H1 (cell line): Measurements from ENCODE around the gene TCEAL1. TPM values are rescaled to one million over a fixed set of nuclear protein-coding genes. Genes with fewer than 3 reads are reported as not detected.
A peak's percentile ranks its signal among the peaks of the same experiment; 100 is the strongest.

ENCODE experiments used
- CTCF ChIA-PET: fragments of 300-600 bp; sonication (Branson Sonifier 250); formaldehyde crosslinking; loops from one replicate; lab custom pipeline; 2021; ENCODE audit not compliant: partially characterized antibody; lab: Charles Lee
- POLR2A ChIA-PET: fragments of 300-600 bp; sonication (Branson Sonifier 250); formaldehyde crosslinking; loops from one replicate; lab custom pipeline; 2021; ENCODE audit warnings: inconsistent platforms; ENCODE audit not compliant: partially characterized antibody; lab: Charles Lee
- DNase-seq, 2 experiments: peaks; one replicate each; pipeline versions ENCODE4 v3.0.0 to v3.0.0-alpha.2; 2010 to 2022; ENCODE audit warnings: low spot score in 2 of 2, low read depth in 1 of 2, mixed read lengths in 1 of 2
- FAIRE-seq: peaks from 2 replicates; lab custom pipeline; 2011; peaks lifted over from hg19 to GRCh38; lab: Jason Lieb, UNC
- H2AFZ ChIP-seq: 2 replicates; pipeline ENCODE4 v1.8.1; 2012; ENCODE audit warnings: low read length, inconsistent platforms
- H2AK5ac ChIP-seq: 2 replicates; pipeline ENCODE4 v1.6.1; 2013; ENCODE audit warnings: low read depth, low read length
- H2BK120ac ChIP-seq: replicated peaks from 2 replicates; pipeline ENCODE3; 2013; ENCODE audit warnings: low read depth, low read length, inconsistent platforms
- H2BK12ac ChIP-seq: 2 replicates; pipeline ENCODE4 v1.6.1; 2013; ENCODE audit warnings: low read depth, low read length
- H2BK15ac ChIP-seq: 2 replicates; pipeline ENCODE4 v1.6.1; 2013; ENCODE audit warnings: low read length
- H2BK20ac ChIP-seq: 2 replicates; pipeline ENCODE4 v1.6.1; 2013; ENCODE audit warnings: low read length
- H2BK5ac ChIP-seq: 2 replicates; pipeline ENCODE4 v1.6.1; 2013; ENCODE audit warnings: low read depth, low read length
- H3K14ac ChIP-seq: 2 replicates; pipeline ENCODE4 v1.6.1; 2013; ENCODE audit warnings: inconsistent platforms; ENCODE audit not compliant: insufficient read length
- H3K18ac ChIP-seq: 2 replicates; pipeline ENCODE4 v1.6.1; 2013; ENCODE audit warnings: low read length; ENCODE audit errors: extremely low read depth
- H3K23ac ChIP-seq: 2 replicates; pipeline ENCODE4 v1.6.1; 2013; ENCODE audit warnings: inconsistent platforms; ENCODE audit not compliant: insufficient read length
- H3K23me2 ChIP-seq: 2 replicates; pipeline ENCODE4 v1.6.1; 2013; ENCODE audit warnings: low read depth, low read length
- H3K27ac ChIP-seq: 2 replicates; pipeline ENCODE4 v1.6.1; 2011; ENCODE audit warnings: low read depth, low read length, inconsistent platforms
- H3K27me3 ChIP-seq, 4 experiments: replicated peaks in 1 of 4; 1 replicate in 1 of 4; 2 replicates in 3 of 4; pipeline versions ENCODE4 v1.6.1 to v1.8.1; 2011 to 2013; ENCODE audit warnings: low read length in 3 of 4, mild to moderate bottlenecking in 3 of 4, inconsistent platforms in 2 of 4, mixed read lengths in 2 of 4, moderate library complexity in 1 of 4; ENCODE audit not compliant: control insufficient read depth in 3 of 4, insufficient read depth in 3 of 4; ENCODE audit errors: extremely low read depth in 1 of 4
- H3K36me3 ChIP-seq, 4 experiments: 2 replicates each; pipeline versions ENCODE4 v1.6.1 to v1.8.1; 2011 to 2013; ENCODE audit warnings: mild to moderate bottlenecking in 4 of 4, low read length in 3 of 4, moderate library complexity in 2 of 4, control low read depth in 1 of 4, inconsistent platforms in 1 of 4; ENCODE audit not compliant: insufficient read depth in 4 of 4, control insufficient read depth in 2 of 4
- H3K4ac ChIP-seq: replicated peaks from 2 replicates; pipeline ENCODE3; 2013; ENCODE audit warnings: low read length, low read depth, mixed read lengths, inconsistent platforms; ENCODE audit not compliant: insufficient read length
- H3K4me1 ChIP-seq, 4 experiments: replicated peaks in 1 of 4; 1 replicate in 1 of 4; 2 replicates in 3 of 4; pipeline versions ENCODE4 v1.6.1 to v1.8.1; 2011 to 2013; ENCODE audit warnings: low read length in 3 of 4, inconsistent platforms in 2 of 4, mixed read lengths in 1 of 4; ENCODE audit not compliant: insufficient read depth in 4 of 4, control insufficient read depth in 3 of 4
- H3K4me2 ChIP-seq, 2 experiments: 2 replicates each; pipeline versions ENCODE4 v1.6.1 to v1.8.1; 2011 to 2013; ENCODE audit warnings: low read depth in 2 of 2, low read length in 2 of 2, control low read depth in 1 of 2, inconsistent platforms in 1 of 2, mild to moderate bottlenecking in 1 of 2; ENCODE audit not compliant: insufficient read depth in 1 of 2
- H3K4me3 ChIP-seq, 4 experiments: fragments of 200-600, 300-600 bp in 1 of 4; sonication (generic), shearing (Covaris generic), sonication (Bioruptor Twin) in 1 of 4; 2 replicates each; pipeline versions ENCODE4 v1.5.1 to v1.8.1; 2011 to 2016; ENCODE audit warnings: low read length in 4 of 4, low read depth in 3 of 4, control low read depth in 2 of 4, inconsistent platforms in 2 of 4, mild to moderate bottlenecking in 2 of 4, mixed read lengths in 1 of 4, moderate library complexity in 1 of 4; ENCODE audit not compliant: insufficient read depth in 2 of 4; ENCODE audit errors: extremely low read depth in 1 of 4
- H3K56ac ChIP-seq: replicated peaks from 2 replicates; pipeline ENCODE3; 2013; ENCODE audit warnings: low read depth, mild to moderate bottlenecking, mixed read lengths, low read length, inconsistent platforms; ENCODE audit not compliant: insufficient read length
- H3K79me1 ChIP-seq: 2 replicates; pipeline ENCODE4 v1.6.1; 2013; ENCODE audit warnings: low read depth, low read length, control low read depth
- H3K79me2 ChIP-seq, 2 experiments: 2 replicates each; pipeline versions ENCODE4 v1.6.1 to v1.8.1; 2012 to 2013; ENCODE audit warnings: low read length in 2 of 2, mild to moderate bottlenecking in 2 of 2, inconsistent platforms in 1 of 2; ENCODE audit not compliant: insufficient read depth in 2 of 2, control insufficient read depth in 1 of 2
- H3K9ac ChIP-seq, 4 experiments: replicated peaks in 1 of 4; 1 replicate in 1 of 4; 2 replicates in 3 of 4; pipeline versions ENCODE4 v1.6.1 to v1.8.1; 2011 to 2013; ENCODE audit warnings: low read depth in 3 of 4, low read length in 3 of 4, control low read depth in 2 of 4, mild to moderate bottlenecking in 2 of 4, moderate library complexity in 2 of 4, inconsistent platforms in 1 of 4; ENCODE audit errors: extremely low read depth in 1 of 4
- H3K9me3 ChIP-seq, 2 experiments: 2 replicates each; pipeline versions ENCODE4 v1.6.1 to v1.8.1; 2012 to 2013; ENCODE audit warnings: mild to moderate bottlenecking in 2 of 2, moderate library complexity in 2 of 2, control low read depth in 1 of 2, inconsistent platforms in 1 of 2, low read depth in 1 of 2, low read length in 1 of 2, mixed read lengths in 1 of 2; ENCODE audit not compliant: insufficient read depth in 2 of 2
- H4K20me1 ChIP-seq, 2 experiments: replicated peaks in 1 of 2; 2 replicates each; pipeline versions ENCODE3 to v1.8.1; 2011 to 2013; ENCODE audit warnings: inconsistent platforms in 2 of 2, low read length in 2 of 2, mild to moderate bottlenecking in 1 of 2; ENCODE audit not compliant: insufficient read depth in 2 of 2, control insufficient read depth in 1 of 2
- H4K5ac ChIP-seq: 2 replicates; pipeline ENCODE4 v1.6.1; 2013; ENCODE audit warnings: low read length, low read depth, mixed read lengths, inconsistent platforms; ENCODE audit not compliant: insufficient read length
- H4K8ac ChIP-seq: 2 replicates; pipeline ENCODE4 v1.8.0; 2013; ENCODE audit warnings: mild to moderate bottlenecking, moderate library complexity, low read length, inconsistent platforms; ENCODE audit not compliant: insufficient read depth; ENCODE audit errors: extremely low read depth
- H4K91ac ChIP-seq: replicated peaks from 2 replicates; pipeline ENCODE3; 2013; ENCODE audit warnings: low read length, mixed read lengths, inconsistent platforms; ENCODE audit not compliant: insufficient read length
- KDM1A ChIP-seq: fragments of 200-600, 300-600 bp; sonication (generic); IDR thresholded peaks from 2 replicates; pipeline ENCODE4 v1.7.1; 2016; ENCODE audit warnings: mild to moderate bottlenecking, low read length, borderline replicate concordance
- POLR2A ChIP-seq, 2 experiments: IDR thresholded peaks; 1 replicate in 1 of 2; 2 replicates in 1 of 2; pipeline ENCODE4 v1.6.1; 2011; ENCODE audit warnings: low read depth in 2 of 2, low read length in 2 of 2, mild to moderate bottlenecking in 2 of 2; ENCODE audit errors: control extremely low read depth in 1 of 2
- WGBS, 2 experiments: shearing (Covaris generic) in 1 of 2; methylation state at CpG; one replicate each; pipeline versions ENCODE4 v1.1.6 to v1.1.7; 2013 to 2015; ENCODE audit warnings: low lambda C conversion rate in 2 of 2, mixed read lengths in 2 of 2, inconsistent platforms in 1 of 2, low coverage in 1 of 2, missing lambda C conversion rate in 1 of 2; ENCODE audit not compliant: insufficient replicate concordance in 2 of 2, insufficient coverage in 1 of 2, insufficient read length in 1 of 2; ENCODE audit errors: extremely low coverage in 1 of 2, missing lambda C conversion rate in 1 of 2; 5-methylcytosine and 5-hydroxymethylcytosine counted together
- polyA plus RNA-seq, 7 experiments: library from polyadenylated mRNA; depleted of rRNA in 3 of 7; stranded (reverse) in 5 of 7; unstranded in 2 of 7; fragments of >200 nt in 5 of 7; fragments of 200-250 nt in 2 of 7; gene quantifications; 1 replicate in 5 of 7; 2 replicates in 1 of 7; 4 replicates in 1 of 7; pipeline versions ENCODE4 v1.2.1 to v1.2.3, GENCODE V29; 2011 to 2013; ENCODE audit warnings: missing spikeins in 2 of 7, mixed read lengths in 2 of 7
- total RNA-seq: library from RNA; stranded (reverse); fragmentation: NEBNext Ultra II Directional; extraction: Animal tissue kit (Norgen Biotek cat#: 25700); gene quantifications from 2 replicates; pipeline ENCODE4 v1.2.1, GENCODE V29; 2021

The TCEAL1 gene
- total and polyA plus RNA-seq, 2 of the 8 experiments (the other 6 are each of a cell fraction or from before 2014, with no cell fraction given), result 3.9 to 4.1 TPM

DNA sequence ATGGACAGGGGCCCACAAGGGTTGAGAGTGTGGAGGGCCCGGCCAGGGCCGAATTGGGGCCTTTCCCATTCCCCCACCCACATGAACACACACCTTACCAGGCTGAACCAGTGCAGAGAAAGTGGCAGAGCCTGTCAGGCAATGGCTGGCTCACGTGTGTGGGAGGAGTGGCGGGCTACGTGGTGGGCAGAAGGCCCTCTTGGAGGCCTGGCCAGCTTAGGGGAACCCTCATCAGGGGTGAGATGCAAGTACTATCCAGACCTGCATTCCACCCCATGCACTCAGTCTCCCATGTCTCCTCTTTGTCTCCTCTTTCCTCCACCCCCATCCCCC lies 42.5 kb upstream of the TCEAL1 start:
- H3K23ac ChIP-seq, result no peak overlapping the region
- TF ChIP-seq KDM1A, result no peak
- TF ChIP-seq POLR2A (IDR thresholded peaks at IDR 0.05; ENCODE audit: control extremely low read depth in 1 of 2, low read depth in 2 of 2, low read length in 2 of 2), result peak in 1 of 2 experiments; percentile 47; a peak in 1 of 3 replicates
- TF ChIP-seq, all 59 proteins: peak for 1
- Histone ChIP-seq H3K23me2 (no peaks in the 10 kb centered on the region), H3K36me3 (peaks cover 0 to 10% (median 0%) of the 10 kb centered on the region in 4 experiments; a peak in 2 of 8 replicates), H3K27ac (no peak overlapping the region), H2BK5ac (no peak overlapping the region), H4K91ac (no peak overlapping the region), H2BK12ac (no peak overlapping the region), H3K9ac (peak overlapping the region in 3 of 4 experiments; percentile 60 to 95 (median 89); a peak in 5 of 7 replicates), H3K56ac (no peak overlapping the region), H4K5ac (no peak overlapping the region), H3K27me3 (no peaks in the 10 kb centered on the region), H2AK5ac (no peak overlapping the region), H3K14ac (no peak overlapping the region), H3K79me2 (no peaks in the 10 kb centered on the region; a peak in 1 of 4 replicates), H2BK120ac (no peak overlapping the region), H2BK20ac (no peak overlapping the region), H4K20me1 (no peaks in the 10 kb centered on the region), H3K9me3 (no peaks in the 10 kb centered on the region), H4K8ac (peak overlapping the region; percentile 92), H3K4me3 (peak overlapping the region; percentile 40 to 88 (median 75); a peak in 7 of 8 replicates), H3K4ac (no peak overlapping the region), H3K18ac (no peak overlapping the region), H3K4me1 (peaks cover 0 to 3% (median under 1%) of the 10 kb centered on the region in 4 experiments; a peak in 3 of 7 replicates), H2AFZ (no peak overlapping the region), H3K79me1 (no peaks in the 10 kb centered on the region), H2BK15ac (no peak overlapping the region), H3K4me2 (peak overlapping the region; percentile 68 to 81)
- POLR2A ChIA-PET, result interaction anchor here (1.2 to 1.5 kb wide), 2 partner anchors 11 to 25 kb away, joined by 3 to 4 read pairs; no protein-coding TSS in a partner anchor
- FAIRE-seq, result no peak
- 44% methylated on average over 3 of the region's 5 CpGs; no CpG with 5 or more reads in 1 of the 2 experiments for WGBS, 2 experiments
- no peak for DNase-seq
- CTCF ChIA-PET, result no interaction called here
